Stimulated activated CD8-positive, alpha-beta memory T cell treated with anti-CD3 and anti-CD28 coated beads, Interleukin-15, amount 100 ng/mL, for 24 hours (primary cell): Measurements from ENCODE around the gene FAM177B.

Source experiments
- DNase-seq: peaks from one replicate; pipeline ENCODE4 v3.0.0-alpha.2; 2020; ENCODE audit warnings: low read depth

The FAM177B gene

GRCh38 chr1:222787729-222788128, 50.7 kb downstream of the FAM177B start:
- no peak for DNase-seq

GRCh38 chr1:222788402-222789156, 51.6 kb downstream of the FAM177B start:
- no peak for DNase-seq

- no peak for DNase-seq
These were observed 53.1 kb downstream of the FAM177B start for GRCh38 chr1:222790115-222790514.

GRCh38 chr1:222790520-222790919, 53.5 kb downstream of the FAM177B start:
- no peak for DNase-seq

GRCh38 chr1:222791006-222791710, 54.2 kb downstream of the FAM177B start:
- no peak for DNase-seq

- DNase-seq, result no peak
These were observed 55.7 kb downstream of the FAM177B start for GRCh38 chr1:222792744-222793143.

GRCh38 chr1:222794656-222795474, 57.9 kb downstream of the FAM177B start:
- DNase-seq, result no peak

- no peak for DNase-seq
These were observed 61.1 kb downstream of the FAM177B start for GRCh38 chr1:222798116-222798515.

GRCh38 chr1:222798975-222799374, 62.0 kb downstream of the FAM177B start:
- DNase-seq, result no peak
